Ramos (cell line): ENCODE measurements around the gene EVC2.
"Not testable (repeated sequence)": the region's sequence is repeated elsewhere in the genome, so short reads cannot be mapped to it uniquely, and the experiment has no call there.

Source experiments
- in situ Hi-C: fragments of 300-500 bp; cut with MboI; formaldehyde crosslinking; loops from one replicate; pipeline ENCODE4 v1.14.3; 2022; ENCODE audit warnings: low sequenced_read_pairs; ENCODE audit not compliant: unreplicated experiment

EVC2 gene

GRCh38 chr4:5632066-5632440 is 76.3 kb downstream of the EVC2 start:
- in situ Hi-C loops = no loop called here

GRCh38 chr4:5631352-5632065 is 76.8 kb downstream of the EVC2 start:
- in situ Hi-C loops = no loop called here

- in situ Hi-C loops = no loop called here
These were observed 77.6 kb downstream of the EVC2 start for GRCh38 chr4:5630762-5631161.

- in situ Hi-C loops = no loop called here
These were observed 78.8 kb downstream of the EVC2 start for GRCh38 chr4:5629542-5629941.

GRCh38 chr4:5626913-5627312 is 81.4 kb downstream of the EVC2 start:
- in situ Hi-C loops = no loop called here

- in situ Hi-C loops = no loop called here
These were observed 85.8 kb downstream of the EVC2 start for GRCh38 chr4:5622596-5622995.

- in situ Hi-C loops = no loop called here
These were observed 88.3 kb downstream of the EVC2 start for GRCh38 chr4:5619913-5620625.

- in situ Hi-C loops = no loop called here
These were observed 90.1 kb downstream of the EVC2 start for GRCh38 chr4:5618051-5618960.

- in situ Hi-C loops = no loop called here
These were observed 91.9 kb downstream of the EVC2 start for GRCh38 chr4:5616331-5616950.

- in situ Hi-C loops = no loop called here
These were observed 92.8 kb downstream of the EVC2 start for GRCh38 chr4:5615496-5616075.

- in situ Hi-C loops = no loop called here
These were observed 96.6 kb downstream of the EVC2 start for GRCh38 chr4:5611750-5612149.

- in situ Hi-C loops = no loop called here
These were observed 98.9 kb downstream of the EVC2 start for GRCh38 chr4:5609306-5610007.

GRCh38 chr4:5593828-5594227 is 114.5 kb downstream of the EVC2 start:
- in situ Hi-C loops = not testable (repeated sequence)

- in situ Hi-C loops = no loop called here
These were observed 116.1 kb downstream of the EVC2 start for GRCh38 chr4:5592272-5592671.

GRCh38 chr4:5589495-5589894 is 118.9 kb downstream of the EVC2 start:
- in situ Hi-C loops = no loop called here

GRCh38 chr4:5588046-5588445 is 120.3 kb downstream of the EVC2 start:
- in situ Hi-C loops = no loop called here

GRCh38 chr4:5575941-5576340 is 132.4 kb downstream of the EVC2 start:
- in situ Hi-C loops = no loop called here

- in situ Hi-C loops = no loop called here
These were observed 134.0 kb downstream of the EVC2 start for GRCh38 chr4:5574386-5574785.

- in situ Hi-C loops = no loop called here
These were observed 134.4 kb downstream of the EVC2 start for GRCh38 chr4:5573965-5574364.

- in situ Hi-C loops = no loop called here
These were observed 135.6 kb downstream of the EVC2 start for GRCh38 chr4:5572751-5573150.
